ENCODE measurements around the gene USP43. TPM values are rescaled to one million over a fixed set of nuclear protein-coding genes. Genes with fewer than 3 reads are reported as not detected.

The USP43 gene
- total and polyA plus RNA-seq, 10 of the 15 experiments (the other 5 are each of a cell fraction or from before 2014, with no cell fraction given): 0.94 TPM; not detected in 9

GRCh38 chr17:9725575-9725974 lies 80.3 kb downstream of the USP43 start:
- DNase-seq (ENCODE audit: low read depth, low spot score): no peak
- Histone ChIP-seq H3K27me3 (replicated peaks in 1 of 2; ENCODE audit: control insufficient read depth in 2 of 2, insufficient read depth in 2 of 2, low read length in 1 of 2) (no peaks in the 10 kb centered on the region; a peak in 1 of 4 replicates), H3K79me2 (ENCODE audit: control insufficient read depth, insufficient read depth, low read length) (no peaks in the 10 kb centered on the region), H3K4me3 (no peak overlapping the region), H2AFZ (ENCODE audit: control insufficient read depth, low read depth, low read length) (no peak overlapping the region), H4K20me1 (ENCODE audit: control insufficient read depth, insufficient read depth) (no peaks in the 10 kb centered on the region), H3K36me3 (ENCODE audit: control insufficient read depth in 2 of 2, insufficient read depth in 2 of 2, low read length in 1 of 2) (no peaks in the 10 kb centered on the region), H3K9me3 (replicated peaks; ENCODE audit: control insufficient read depth, insufficient read depth, low read length) (no peaks in the 10 kb centered on the region), H3K4me1 (ENCODE audit: control insufficient read depth, insufficient read depth, low read length) (no peaks in the 10 kb centered on the region), H3K27ac (ENCODE audit: control insufficient read depth, insufficient read depth) (no peak overlapping the region), H3K4me2 (ENCODE audit: control insufficient read depth, insufficient read depth) (no peak overlapping the region), H3K9ac (ENCODE audit: control insufficient read depth, insufficient read depth, low read length) (no peak overlapping the region)
- WGBS (ENCODE audit: insufficient coverage, insufficient replicate concordance, low lambda C conversion rate, missing lambda C conversion rate): 11% methylated on average over 9 of the region's 9 CpGs
- intact Hi-C loops (cut with micrococcal nuclease; ENCODE audit: unreplicated experiment) (no loop called here), in situ Hi-C loops (cut with MboI) (no loop called here)
- TF ChIP-seq CHD4 (IDR thresholded peaks at IDR 0.05) (no peak), RAD51 (IDR thresholded peaks at IDR 0.05) (no peak), ASH2L (IDR thresholded peaks at IDR 0.05; ENCODE audit: borderline replicate concordance, low read depth) (no peak), BACH1 (IDR thresholded peaks at IDR 0.05; ENCODE audit: borderline replicate concordance) (no peak), BRCA1 (IDR thresholded peaks at IDR 0.05; ENCODE audit: low read depth, low read length) (no peak), RBBP5 (conservative IDR thresholded peaks at IDR 0.05) (no peak), E2F4 (IDR thresholded peaks at IDR 0.05; ENCODE audit: low read depth, low read length) (no peak), IKZF1 (conservative IDR thresholded peaks at IDR 0.05) (no peak), IRF3 (IDR thresholded peaks at IDR 0.05) (no peak), POLR2AphosphoS5 (IDR thresholded peaks at IDR 0.05; ENCODE audit: low read length) (no peak), PAX5 (IDR thresholded peaks at IDR 0.05; ENCODE audit: borderline replicate concordance, low read depth, low read length) (no peak), SUPT20H (IDR thresholded peaks at IDR 0.05; ENCODE audit: borderline replicate concordance, control insufficient read depth, low read depth, low read length) (no peak), RAD21 (IDR thresholded peaks at IDR 0.05; ENCODE audit: insufficient read depth, low read depth, low read length) (no peak), IKZF2 (IDR thresholded peaks at IDR 0.05) (no peak), HDAC2 (IDR thresholded peaks at IDR 0.05) (no peak), SPI1 (IDR thresholded peaks at IDR 0.05; ENCODE audit: borderline replicate concordance, insufficient read depth, low read depth, low read length) (no peak), TCF3 (IDR thresholded peaks at IDR 0.05; ENCODE audit: borderline replicate concordance, insufficient read depth, low read depth, low read length) (no peak), ZNF24 (IDR thresholded peaks at IDR 0.05) (no peak)
- TF ChIP-seq, protein P1, sequence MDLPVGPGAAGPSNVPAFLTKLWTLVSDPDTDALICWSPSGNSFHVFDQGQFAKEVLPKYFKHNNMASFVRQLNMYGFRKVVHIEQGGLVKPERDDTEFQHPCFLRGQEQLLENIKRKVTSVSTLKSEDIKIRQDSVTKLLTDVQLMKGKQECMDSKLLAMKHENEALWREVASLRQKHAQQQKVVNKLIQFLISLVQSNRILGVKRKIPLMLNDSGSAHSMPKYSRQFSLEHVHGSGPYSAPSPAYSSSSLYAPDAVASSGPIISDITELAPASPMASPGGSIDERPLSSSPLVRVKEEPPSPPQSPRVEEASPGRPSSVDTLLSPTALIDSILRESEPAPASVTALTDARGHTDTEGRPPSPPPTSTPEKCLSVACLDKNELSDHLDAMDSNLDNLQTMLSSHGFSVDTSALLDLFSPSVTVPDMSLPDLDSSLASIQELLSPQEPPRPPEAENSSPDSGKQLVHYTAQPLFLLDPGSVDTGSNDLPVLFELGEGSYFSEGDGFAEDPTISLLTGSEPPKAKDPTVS (IDR thresholded peaks at IDR 0.05; ENCODE audit: low read depth, low read length): no peak
- TF ChIP-seq, protein P2, sequence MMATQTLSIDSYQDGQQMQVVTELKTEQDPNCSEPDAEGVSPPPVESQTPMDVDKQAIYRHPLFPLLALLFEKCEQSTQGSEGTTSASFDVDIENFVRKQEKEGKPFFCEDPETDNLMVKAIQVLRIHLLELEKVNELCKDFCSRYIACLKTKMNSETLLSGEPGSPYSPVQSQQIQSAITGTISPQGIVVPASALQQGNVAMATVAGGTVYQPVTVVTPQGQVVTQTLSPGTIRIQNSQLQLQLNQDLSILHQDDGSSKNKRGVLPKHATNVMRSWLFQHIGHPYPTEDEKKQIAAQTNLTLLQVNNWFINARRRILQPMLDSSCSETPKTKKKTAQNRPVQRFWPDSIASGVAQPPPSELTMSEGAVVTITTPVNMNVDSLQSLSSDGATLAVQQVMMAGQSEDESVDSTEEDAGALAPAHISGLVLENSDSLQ (IDR thresholded peaks at IDR 0.05): no peak
- ChIA-PET SMC1A (ENCODE audit: uncharacterized antibody, unreplicated experiment) (interaction anchor here (1.4 kb wide), 1 partner anchor 43 kb away, joined by 3 read pairs; no protein-coding TSS in a partner anchor), CTCF (no interaction called here), POLR2A (no interaction called here), RAD21 (ENCODE audit: unreplicated experiment) (no interaction called here)
- no peak for ATAC-seq
- no TSS peak for BruUV-seq (replicated peaks)
- FAIRE-seq: no peak
